H1 (cell line): ENCODE data around the gene CCNY.

Experiments
- CEBPB ChIP-seq: IDR thresholded peaks from 2 replicates; pipeline ENCODE4 v1.6.1; 2012; ENCODE audit warnings: low read depth, low read length
- CHD2 ChIP-seq: IDR thresholded peaks from 2 replicates; pipeline ENCODE4 v1.6.1; 2012; ENCODE audit warnings: low read length, improper control_type of control experiment
- CREB1 ChIP-seq: IDR thresholded peaks from 2 replicates; pipeline ENCODE4 v1.6.1; 2012; ENCODE audit warnings: inconsistent platforms
- EGR1 ChIP-seq: IDR thresholded peaks from 2 replicates; pipeline ENCODE4 v1.6.1; 2011; ENCODE audit warnings: low read depth, low read length, borderline replicate concordance
- MAFK ChIP-seq: IDR thresholded peaks from 2 replicates; pipeline ENCODE4 v1.6.1; 2012; ENCODE audit warnings: low read depth, mild to moderate bottlenecking, improper control_type of control experiment, low read length
- POLR2A ChIP-seq, 2 experiments: IDR thresholded peaks; 1 replicate in 1 of 2; 2 replicates in 1 of 2; pipeline ENCODE4 v1.6.1; 2011; ENCODE audit warnings: low read depth in 2 of 2, low read length in 2 of 2, mild to moderate bottlenecking in 2 of 2; ENCODE audit errors: control extremely low read depth in 1 of 2
- POLR2AphosphoS5 ChIP-seq: IDR thresholded peaks from 2 replicates; pipeline ENCODE4 v1.6.1; 2011; ENCODE audit warnings: low read depth, low read length
- SP1 ChIP-seq: IDR thresholded peaks from 2 replicates; pipeline ENCODE4 v1.6.1; 2011; ENCODE audit warnings: low read depth, low read length
- SP2 ChIP-seq: IDR thresholded peaks from 2 replicates; pipeline ENCODE4 v1.6.1; 2012; ENCODE audit warnings: mild to moderate bottlenecking, low read length, inconsistent platforms
- SUZ12 ChIP-seq: fragments of 200-600 bp; sonication (generic); IDR thresholded peaks from 2 replicates; pipeline ENCODE4 v1.6.1; 2012; ENCODE audit warnings: mild to moderate bottlenecking, inconsistent platforms, low read length, moderate library complexity, mixed read lengths
- TAF1 ChIP-seq: IDR thresholded peaks from 2 replicates; pipeline ENCODE4 v1.6.1; 2011; ENCODE audit warnings: mild to moderate bottlenecking, low read depth, low read length
- TF ChIP-seq, protein P1 (sequence below), 3 experiments: IDR thresholded peaks; 1 replicate in 2 of 3; 2 replicates in 1 of 3; pipeline versions ENCODE4 v1.5.1 to v1.6.1; 2011; ENCODE audit warnings: low read length in 3 of 3, mild to moderate bottlenecking in 3 of 3, inconsistent platforms in 2 of 3, low read depth in 1 of 3, moderate library complexity in 1 of 3; ENCODE audit not compliant: insufficient read depth in 1 of 3; ENCODE audit errors: control extremely low read depth in 1 of 3

GRCh38 chr10:35526746-35527145, 190.4 kb downstream of the CCNY start:
- no peak for TF ChIP-seq MAFK
- no peak for TF ChIP-seq POLR2A (IDR thresholded peaks at IDR 0.05; ENCODE audit: control extremely low read depth in 1 of 2, low read depth in 2 of 2, low read length in 2 of 2)
- TF ChIP-seq, protein P1, sequence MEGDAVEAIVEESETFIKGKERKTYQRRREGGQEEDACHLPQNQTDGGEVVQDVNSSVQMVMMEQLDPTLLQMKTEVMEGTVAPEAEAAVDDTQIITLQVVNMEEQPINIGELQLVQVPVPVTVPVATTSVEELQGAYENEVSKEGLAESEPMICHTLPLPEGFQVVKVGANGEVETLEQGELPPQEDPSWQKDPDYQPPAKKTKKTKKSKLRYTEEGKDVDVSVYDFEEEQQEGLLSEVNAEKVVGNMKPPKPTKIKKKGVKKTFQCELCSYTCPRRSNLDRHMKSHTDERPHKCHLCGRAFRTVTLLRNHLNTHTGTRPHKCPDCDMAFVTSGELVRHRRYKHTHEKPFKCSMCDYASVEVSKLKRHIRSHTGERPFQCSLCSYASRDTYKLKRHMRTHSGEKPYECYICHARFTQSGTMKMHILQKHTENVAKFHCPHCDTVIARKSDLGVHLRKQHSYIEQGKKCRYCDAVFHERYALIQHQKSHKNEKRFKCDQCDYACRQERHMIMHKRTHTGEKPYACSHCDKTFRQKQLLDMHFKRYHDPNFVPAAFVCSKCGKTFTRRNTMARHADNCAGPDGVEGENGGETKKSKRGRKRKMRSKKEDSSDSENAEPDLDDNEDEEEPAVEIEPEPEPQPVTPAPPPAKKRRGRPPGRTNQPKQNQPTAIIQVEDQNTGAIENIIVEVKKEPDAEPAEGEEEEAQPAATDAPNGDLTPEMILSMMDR (IDR thresholded peaks at IDR 0.05; ENCODE audit: control extremely low read depth in 1 of 3, insufficient read depth in 1 of 3, low read depth in 1 of 3, low read length in 3 of 3), result no peak
- no peak for TF ChIP-seq EGR1
- TF ChIP-seq CEBPB, result no peak
- no peak for TF ChIP-seq SP1
- no peak for TF ChIP-seq CHD2
- TF ChIP-seq CREB1, result no peak
- no peak for TF ChIP-seq POLR2AphosphoS5
- TF ChIP-seq TAF1, result no peak
- TF ChIP-seq SP2, result no peak
- TF ChIP-seq SUZ12, result no peak
